Stimulated activated CD4-positive, alpha-beta T cell treated with anti-CD3 and anti-CD28 coated beads, TNF-alpha, amount 100 ng/mL, for 4 hours (primary cell): ENCODE measurements around the gene ELN.
"Not testable (repeated sequence)": the region's sequence is repeated elsewhere in the genome, so short reads cannot be mapped to it uniquely, and the experiment has no call there.

ENCODE experiments used
- DNase-seq, 3 experiments: peaks; one replicate each; pipeline ENCODE4 v3.0.0-alpha.2; 2020; ENCODE audit warnings: low read depth in 3 of 3

The ELN gene

DNA sequence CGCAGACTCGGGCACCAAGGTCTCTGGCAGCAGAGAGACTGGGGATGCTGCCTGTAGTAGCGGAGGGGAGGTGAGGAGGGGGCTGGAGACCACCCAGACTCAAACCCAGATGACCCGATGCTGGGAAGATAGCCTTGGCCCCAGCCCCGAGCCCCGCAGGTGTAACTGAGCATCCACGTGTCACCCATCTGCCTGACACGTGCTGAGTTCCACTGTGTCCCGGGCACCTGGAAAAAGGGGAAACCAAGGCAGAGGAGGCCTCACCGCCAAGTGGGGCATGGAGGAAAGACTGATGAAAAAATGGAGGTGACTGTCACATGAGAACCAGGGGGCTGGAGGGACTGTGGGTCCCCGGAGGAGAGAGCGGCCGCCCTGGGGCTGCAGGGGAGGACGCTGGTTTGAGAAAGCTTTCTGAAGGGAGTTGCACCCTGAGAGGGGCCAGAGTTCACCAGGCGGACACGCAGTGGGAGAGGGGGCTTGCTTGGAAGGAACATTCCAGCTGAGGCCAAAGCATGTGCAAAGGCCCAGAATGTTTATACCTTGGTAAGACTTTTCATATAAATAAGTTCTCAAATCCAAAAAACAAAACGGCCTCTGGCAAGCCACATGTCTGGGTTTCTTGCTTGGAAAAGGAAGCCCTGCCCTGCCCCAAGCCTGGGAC, 27.4 kb upstream of the ELN start:
- no peak for DNase-seq

DNA sequence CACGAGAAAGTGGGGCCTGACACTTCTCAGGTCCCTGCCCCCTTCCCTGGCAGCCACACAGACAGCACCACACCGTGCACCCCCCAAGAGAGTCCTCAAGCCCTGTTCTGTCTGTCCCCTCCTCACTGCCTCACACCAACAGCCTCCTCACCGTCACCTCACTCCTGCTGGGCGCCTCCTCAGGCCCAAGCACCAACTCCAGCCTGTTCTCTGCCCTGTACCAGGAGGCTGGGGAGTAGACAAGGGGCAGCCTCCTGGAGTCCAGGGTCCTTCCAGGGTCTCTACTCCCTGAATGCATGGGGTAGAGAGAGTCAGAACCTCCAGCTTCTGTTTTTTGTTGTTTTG, 26.9 kb upstream of the ELN start:
- DNase-seq, result no peak

DNA sequence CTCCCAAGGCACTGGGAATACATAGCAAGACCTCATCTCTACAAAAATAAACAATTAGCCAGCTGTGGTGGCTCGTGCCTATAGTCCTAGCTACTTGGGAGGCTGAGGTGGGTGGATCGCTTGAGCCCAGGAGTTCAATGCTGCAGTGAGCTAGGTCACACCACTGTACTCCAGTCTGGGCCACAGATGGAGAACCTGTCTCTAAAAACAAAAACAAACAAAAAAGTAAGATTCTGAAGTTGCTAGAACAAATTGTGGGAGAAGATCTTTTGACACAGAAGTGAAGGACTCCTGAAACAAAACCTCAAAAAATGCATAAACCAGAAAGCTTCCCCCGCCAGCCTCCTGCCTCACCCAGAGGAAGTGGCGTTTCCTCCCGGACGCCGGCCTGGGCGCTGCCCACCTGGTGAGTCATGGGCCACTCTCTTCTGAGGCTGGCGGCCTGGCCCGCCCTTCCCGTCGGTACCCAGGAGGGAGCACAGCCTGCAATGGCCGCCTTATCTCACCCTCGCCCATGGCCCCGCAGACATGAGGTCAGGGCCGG, 25.4 kb upstream of the ELN start:
- DNase-seq, result no peak

- DNase-seq, result no peak
Measured at GRCh38 chr7:74003621-74004020, 24.4 kb upstream of the ELN start.

GRCh38 chr7:74006032-74006431, 21.9 kb upstream of the ELN start:
- DNase-seq, result no peak

- no peak for DNase-seq
Measured at GRCh38 chr7:74006451-74007241, 21.3 kb upstream of the ELN start.

GRCh38 chr7:74007242-74007567, 20.8 kb upstream of the ELN start:
- no peak for DNase-seq

- DNase-seq, result no peak
Measured at GRCh38 chr7:74008687-74009086, 19.3 kb upstream of the ELN start.

DNA sequence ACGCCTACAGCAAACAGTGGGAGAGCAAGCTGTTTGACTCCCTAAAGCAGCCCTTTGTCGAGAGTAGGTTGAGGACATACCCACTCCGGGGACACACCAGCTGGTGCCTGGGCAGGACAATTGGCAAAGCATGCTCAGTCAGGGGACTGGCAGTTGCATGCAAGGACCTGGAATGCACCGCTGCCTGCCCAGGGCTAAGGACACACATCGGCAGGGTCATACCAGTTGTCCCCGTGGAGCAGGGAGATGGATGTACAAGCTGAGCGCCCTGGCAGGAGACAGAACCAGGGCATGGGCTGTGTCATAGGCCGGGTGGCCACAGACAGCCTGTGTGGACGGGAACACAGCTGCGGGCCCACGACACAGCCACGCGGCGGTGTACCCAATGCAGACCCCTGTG, 18.3 kb upstream of the ELN start:
- no peak for DNase-seq

- DNase-seq, result no peak
Measured at GRCh38 chr7:74010407-74010806, 17.6 kb upstream of the ELN start.

- DNase-seq, result not testable (repeated sequence)
Measured at GRCh38 chr7:74011421-74011820, 16.6 kb upstream of the ELN start.

DNA sequence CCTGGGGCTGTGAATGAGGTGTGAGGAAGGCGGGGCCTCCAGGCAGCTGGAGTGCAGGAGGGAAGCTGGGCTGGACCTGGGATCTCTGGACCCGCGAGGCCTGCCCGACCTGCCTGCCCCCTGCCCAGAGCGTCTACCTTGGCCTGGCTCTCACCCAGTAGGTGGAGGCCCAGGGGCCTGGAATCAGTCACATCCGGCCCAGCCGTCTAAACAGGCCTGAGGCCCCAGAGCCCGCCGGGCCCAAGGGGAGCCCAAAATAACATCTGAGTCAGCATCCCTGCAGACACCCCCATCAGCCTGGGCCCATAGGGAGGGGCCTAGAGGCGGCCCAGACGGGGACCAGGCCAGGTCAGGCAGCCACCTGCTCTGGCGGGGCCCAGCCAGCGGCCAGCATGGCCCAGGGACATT, 15.1 kb upstream of the ELN start:
- DNase-seq, result no peak

DNA sequence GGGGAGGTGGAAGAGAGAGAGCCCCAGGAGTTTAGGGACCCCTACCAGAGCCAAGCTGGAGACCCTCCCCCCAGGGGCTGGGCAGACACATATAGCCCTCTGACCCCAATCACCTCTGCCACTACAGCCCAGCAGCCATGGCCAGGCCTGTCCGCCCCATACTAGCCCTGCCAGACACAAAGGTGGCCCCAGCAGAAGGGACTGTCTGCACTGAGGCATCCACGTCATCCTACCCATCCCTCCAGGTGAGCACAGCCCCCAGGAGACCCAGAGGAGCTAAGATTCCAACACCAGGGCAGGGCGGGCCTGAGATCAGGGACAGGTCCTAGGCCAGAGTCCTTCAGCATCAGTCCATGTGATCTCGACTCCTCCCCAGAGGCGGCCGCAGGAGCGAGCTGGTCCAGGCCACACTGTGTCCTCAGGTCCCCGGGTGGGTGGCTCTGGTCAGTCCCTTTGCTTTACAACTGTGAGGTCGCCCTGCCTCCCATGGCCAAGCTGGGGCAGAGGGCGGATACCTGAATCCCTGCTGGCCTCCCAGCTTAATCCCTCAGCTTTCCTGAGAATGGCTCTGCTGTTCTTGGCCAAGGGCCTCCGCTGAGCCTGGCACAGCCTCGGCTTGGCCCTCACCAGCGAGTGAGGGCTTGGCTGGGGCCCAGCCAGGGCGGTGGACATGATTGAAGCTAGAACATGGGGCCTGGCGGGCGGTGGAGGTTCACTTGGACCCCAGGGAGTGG, 14.3 kb upstream of the ELN start:
- no peak for DNase-seq

DNA sequence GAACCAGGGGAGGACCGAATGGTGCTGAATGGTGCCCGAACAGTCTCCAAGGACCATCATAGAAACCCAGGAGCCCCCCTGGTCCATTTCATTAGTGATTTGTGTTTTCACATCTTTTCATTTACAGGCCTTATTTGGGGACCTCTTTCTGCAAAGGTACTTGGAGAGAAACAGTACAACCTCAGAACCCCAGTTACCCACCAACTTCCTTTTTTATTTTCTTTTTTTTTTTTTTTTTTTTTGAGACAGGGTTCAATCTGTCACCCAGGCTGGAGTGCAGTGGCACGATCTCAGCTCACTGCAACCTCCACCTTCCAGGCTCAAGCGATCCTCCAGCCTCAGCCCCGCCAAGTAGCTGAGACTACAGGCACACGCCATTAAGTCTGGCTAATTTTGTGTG, 13.0 kb upstream of the ELN start:
- no peak for DNase-seq

GRCh38 chr7:74015670-74016069, 12.3 kb upstream of the ELN start:
- no peak for DNase-seq

GRCh38 chr7:74017125-74017524, 10.8 kb upstream of the ELN start:
- DNase-seq, result no peak

- no peak for DNase-seq
Measured at GRCh38 chr7:74018246-74018895, 9.6 kb upstream of the ELN start.

DNA sequence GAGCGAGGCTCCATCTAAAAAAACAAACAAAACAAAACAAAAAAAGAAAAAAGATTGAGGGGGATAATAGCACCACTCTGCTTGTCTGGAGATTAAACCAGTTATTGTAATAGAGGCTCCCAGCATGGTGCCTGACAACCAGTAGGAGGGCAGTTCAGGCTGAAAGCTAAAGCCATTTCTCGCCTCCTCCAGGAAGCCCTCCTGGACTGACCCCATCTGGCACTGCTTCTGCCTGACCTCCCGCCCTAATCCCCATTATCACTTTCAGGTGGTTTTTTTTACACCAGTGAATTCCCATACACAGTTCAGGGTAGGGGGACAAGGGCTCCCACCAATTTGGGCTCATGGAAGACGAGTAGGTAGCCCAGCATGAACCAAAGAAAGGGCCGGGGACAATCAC, 8.8 kb upstream of the ELN start:
- no peak for DNase-seq

DNA sequence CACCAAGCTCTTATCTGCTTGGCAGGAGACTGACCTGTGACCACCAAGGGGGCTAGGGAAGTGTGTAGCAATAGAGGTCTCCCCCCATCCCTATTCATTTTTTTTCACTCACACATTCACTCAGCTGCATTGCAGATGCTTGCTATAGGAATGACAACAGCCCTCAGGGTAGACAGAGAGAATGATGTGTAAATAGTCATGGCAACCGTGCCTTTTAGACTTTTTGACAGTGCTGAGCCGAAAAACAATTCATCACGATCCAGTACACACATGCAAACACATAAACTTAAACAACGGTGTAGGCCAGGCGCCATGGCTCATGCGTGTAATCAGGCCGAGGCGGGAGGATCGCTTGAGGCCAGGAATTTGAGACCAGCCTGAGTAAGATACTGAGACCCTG, 7.6 kb upstream of the ELN start:
- no peak for DNase-seq

- no peak for DNase-seq
Measured at GRCh38 chr7:74021546-74022320, 6.2 kb upstream of the ELN start.

DNA sequence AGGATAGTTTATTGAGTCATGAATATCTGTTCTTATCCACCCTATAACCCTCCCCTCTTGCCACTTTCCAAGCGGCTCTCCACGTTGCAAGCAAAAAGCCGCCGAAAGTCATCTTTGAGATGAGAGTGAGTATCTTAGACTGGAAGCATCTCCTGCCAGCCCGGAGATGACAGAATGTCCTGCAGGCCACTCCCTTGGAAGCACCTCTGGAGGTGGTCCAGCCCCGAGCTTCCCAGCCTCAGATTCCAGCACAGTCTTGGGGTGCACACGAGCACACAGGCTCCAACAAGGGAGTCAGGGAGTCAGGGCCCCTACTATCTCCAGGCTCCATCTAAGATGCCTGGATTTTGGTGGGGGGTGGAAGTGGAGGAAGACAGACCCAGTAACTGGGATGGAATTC, 5.5 kb upstream of the ELN start:
- DNase-seq, result no peak

DNA sequence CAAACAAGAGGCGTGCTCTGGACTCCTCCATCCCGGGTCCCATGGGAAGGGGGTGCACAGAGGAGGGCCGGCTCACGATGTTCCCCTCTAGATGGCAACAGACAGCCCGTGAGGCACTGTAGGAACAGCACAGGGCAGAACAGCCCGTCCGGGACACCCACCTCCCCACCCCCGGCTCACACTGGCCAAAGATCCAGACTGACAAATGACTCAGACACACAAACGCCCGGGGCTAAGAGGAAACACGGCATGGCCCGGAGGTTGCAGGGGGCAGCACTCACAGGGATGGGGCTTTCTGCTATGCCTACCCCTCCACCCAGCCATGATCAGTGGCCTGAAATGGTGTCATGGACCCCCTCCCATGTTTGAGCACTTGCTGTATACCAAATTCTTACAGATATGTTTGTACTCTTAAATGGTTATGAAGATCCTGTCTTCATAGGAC, 4.9 kb upstream of the ELN start:
- no peak for DNase-seq
